ENCODE results near the gene KIF3B. TPM values are rescaled to one million over a fixed set of nuclear protein-coding genes. Genes with fewer than 3 reads are reported as not detected.

Gene KIF3B
- total and polyA plus RNA-seq, 10 of the 15 experiments (the other 5 are each of a cell fraction or from before 2014, with no cell fraction given): 7.4 to 37.3 (median 25.9) TPM

DNA sequence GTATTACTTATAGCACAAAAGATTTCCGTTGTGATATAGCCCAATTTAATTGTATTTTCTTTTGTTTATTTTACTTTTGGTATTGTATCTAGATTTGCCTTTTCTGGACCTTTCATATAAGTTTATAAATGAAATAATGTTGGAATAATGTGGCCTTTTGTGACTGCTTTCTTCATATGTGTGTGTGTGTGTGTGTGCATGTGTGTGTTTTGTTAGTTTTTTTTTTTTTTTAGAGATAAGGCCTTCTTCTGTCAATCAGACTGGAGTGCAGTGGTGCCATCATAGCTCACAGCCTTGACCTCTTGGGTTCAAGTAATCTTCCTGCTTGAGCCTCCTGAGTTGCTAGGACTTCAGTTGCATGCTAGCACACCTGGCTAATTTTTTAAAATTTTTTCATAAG, 42.9 kb downstream of the KIF3B start:
- SMC1A ChIA-PET (ENCODE audit: uncharacterized antibody, unreplicated experiment): interaction anchor here (1.8 kb wide), 1 partner anchor 34 kb away, joined by 6 read pairs; no protein-coding TSS in a partner anchor

More for the DNA sequence above, 42.9 kb downstream of the KIF3B start:
- RAD21 ChIA-PET (ENCODE audit: unreplicated experiment): no interaction called here
- POLR2A ChIA-PET: interaction anchor here (0.7 to 1.1 kb wide), 2 partner anchors 11 to 16 kb away, joined by 3 read pairs; no protein-coding TSS in a partner anchor
- Histone ChIP-seq H3K4me2 (ENCODE audit: control insufficient read depth, insufficient read depth) (no peak overlapping the region), H4K20me1 (ENCODE audit: control insufficient read depth, insufficient read depth) (no peaks in the 10 kb centered on the region), H3K9me3 (replicated peaks; ENCODE audit: control insufficient read depth, insufficient read depth, low read length) (no peaks in the 10 kb centered on the region), H3K4me1 (ENCODE audit: control insufficient read depth, insufficient read depth, low read length) (no peaks in the 10 kb centered on the region; the same call in 1 of the 2 replicates), H3K4me3 (no peak overlapping the region), H3K27ac (ENCODE audit: control insufficient read depth, insufficient read depth) (no peak overlapping the region), H3K79me2 (ENCODE audit: control insufficient read depth, insufficient read depth, low read length) (no peaks in the 10 kb centered on the region), H3K27me3 (replicated peaks in 1 of 2; ENCODE audit: control insufficient read depth in 2 of 2, insufficient read depth in 2 of 2, low read length in 1 of 2) (no peaks in the 10 kb centered on the region), H3K9ac (ENCODE audit: control insufficient read depth, insufficient read depth, low read length) (no peak overlapping the region), H3K36me3 (ENCODE audit: control insufficient read depth in 2 of 2, insufficient read depth in 2 of 2, low read length in 1 of 2) (peaks cover 4 to 22% of the 10 kb centered on the region in 2 experiments), H2AFZ (ENCODE audit: control insufficient read depth, low read depth, low read length) (no peak overlapping the region)
- TF ChIP-seq ZSCAN29 (IDR thresholded peaks at IDR 0.05): no peak
- no peak for TF ChIP-seq POLR2AphosphoS5 (IDR thresholded peaks at IDR 0.05; ENCODE audit: low read length)
- no peak for TF ChIP-seq KDM1A (IDR thresholded peaks at IDR 0.05; ENCODE audit: borderline replicate concordance)
- TF ChIP-seq, protein P1, sequence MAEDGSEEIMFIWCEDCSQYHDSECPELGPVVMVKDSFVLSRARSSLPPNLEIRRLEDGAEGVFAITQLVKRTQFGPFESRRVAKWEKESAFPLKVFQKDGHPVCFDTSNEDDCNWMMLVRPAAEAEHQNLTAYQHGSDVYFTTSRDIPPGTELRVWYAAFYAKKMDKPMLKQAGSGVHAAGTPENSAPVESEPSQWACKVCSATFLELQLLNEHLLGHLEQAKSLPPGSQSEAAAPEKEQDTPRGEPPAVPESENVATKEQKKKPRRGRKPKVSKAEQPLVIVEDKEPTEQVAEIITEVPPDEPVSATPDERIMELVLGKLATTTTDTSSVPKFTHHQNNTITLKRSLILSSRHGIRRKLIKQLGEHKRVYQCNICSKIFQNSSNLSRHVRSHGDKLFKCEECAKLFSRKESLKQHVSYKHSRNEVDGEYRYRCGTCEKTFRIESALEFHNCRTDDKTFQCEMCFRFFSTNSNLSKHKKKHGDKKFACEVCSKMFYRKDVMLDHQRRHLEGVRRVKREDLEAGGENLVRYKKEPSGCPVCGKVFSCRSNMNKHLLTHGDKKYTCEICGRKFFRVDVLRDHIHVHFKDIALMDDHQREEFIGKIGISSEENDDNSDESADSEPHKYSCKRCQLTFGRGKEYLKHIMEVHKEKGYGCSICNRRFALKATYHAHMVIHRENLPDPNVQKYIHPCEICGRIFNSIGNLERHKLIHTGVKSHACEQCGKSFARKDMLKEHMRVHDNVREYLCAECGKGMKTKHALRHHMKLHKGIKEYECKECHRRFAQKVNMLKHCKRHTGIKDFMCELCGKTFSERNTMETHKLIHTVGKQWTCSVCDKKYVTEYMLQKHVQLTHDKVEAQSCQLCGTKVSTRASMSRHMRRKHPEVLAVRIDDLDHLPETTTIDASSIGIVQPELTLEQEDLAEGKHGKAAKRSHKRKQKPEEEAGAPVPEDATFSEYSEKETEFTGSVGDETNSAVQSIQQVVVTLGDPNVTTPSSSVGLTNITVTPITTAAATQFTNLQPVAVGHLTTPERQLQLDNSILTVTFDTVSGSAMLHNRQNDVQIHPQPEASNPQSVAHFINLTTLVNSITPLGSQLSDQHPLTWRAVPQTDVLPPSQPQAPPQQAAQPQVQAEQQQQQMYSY (CRISPR knock-in tag; IDR thresholded peaks at IDR 0.05): no peak
- no peak for TF ChIP-seq NRF1 (conservative IDR thresholded peaks at IDR 0.05; ENCODE audit: low read depth, low read length)
- no peak for TF ChIP-seq SMAD5 (IDR thresholded peaks at IDR 0.05; ENCODE audit: low read depth)
- TF ChIP-seq FOXK2 (IDR thresholded peaks at IDR 0.05): no peak
- TF ChIP-seq SUPT20H (IDR thresholded peaks at IDR 0.05; ENCODE audit: borderline replicate concordance, control insufficient read depth, low read depth, low read length): no peak
- TF ChIP-seq GATAD2B (conservative IDR thresholded peaks at IDR 0.05; ENCODE audit: low read depth): no peak
- TF ChIP-seq ZNF384 (IDR thresholded peaks at IDR 0.05; ENCODE audit: borderline replicate concordance, low read depth, low read length): no peak
- no peak for TF ChIP-seq ZNF217 (IDR thresholded peaks at IDR 0.05)
- no peak for TF ChIP-seq ZNF207 (IDR thresholded peaks at IDR 0.05; ENCODE audit: borderline replicate concordance)
- no peak for TF ChIP-seq BRCA1 (IDR thresholded peaks at IDR 0.05; ENCODE audit: low read depth, low read length)
- TF ChIP-seq, protein P2, sequence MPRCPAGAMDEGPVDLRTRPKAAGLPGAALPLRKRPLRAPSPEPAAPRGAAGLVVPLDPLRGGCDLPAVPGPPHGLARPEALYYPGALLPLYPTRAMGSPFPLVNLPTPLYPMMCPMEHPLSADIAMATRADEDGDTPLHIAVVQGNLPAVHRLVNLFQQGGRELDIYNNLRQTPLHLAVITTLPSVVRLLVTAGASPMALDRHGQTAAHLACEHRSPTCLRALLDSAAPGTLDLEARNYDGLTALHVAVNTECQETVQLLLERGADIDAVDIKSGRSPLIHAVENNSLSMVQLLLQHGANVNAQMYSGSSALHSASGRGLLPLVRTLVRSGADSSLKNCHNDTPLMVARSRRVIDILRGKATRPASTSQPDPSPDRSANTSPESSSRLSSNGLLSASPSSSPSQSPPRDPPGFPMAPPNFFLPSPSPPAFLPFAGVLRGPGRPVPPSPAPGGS (IDR thresholded peaks at IDR 0.05; ENCODE audit: borderline replicate concordance, insufficient read depth, low read depth, low read length, poor library complexity, severe bottlenecking): no peak
- in situ Hi-C loops (cut with MboI) (no loop called here), intact Hi-C loops (cut with micrococcal nuclease; ENCODE audit: unreplicated experiment) (no loop called here)
- no peak for ATAC-seq
- BruUV-seq (replicated peaks): no TSS peak
- 100% methylated on average over 1 of the region's 1 CpG for WGBS (ENCODE audit: insufficient coverage, insufficient replicate concordance, low lambda C conversion rate, missing lambda C conversion rate)
- no peak for DNase-seq (ENCODE audit: low read depth, low spot score)
- FAIRE-seq: no peak
- CTCF ChIA-PET: no interaction called here
